Peyer's patch (tissue), 4 donors: ENCODE data around the gene EVA1A. TPM values are rescaled to one million over a fixed set of nuclear protein-coding genes. Genes with fewer than 3 reads are reported as not detected.

ENCODE experiments used
- DNase-seq, 3 donors: peaks; one replicate each; pipeline ENCODE4 v3.0.0-alpha.2; 2017 to 2019
- H3K27ac ChIP-seq, 4 donors: fragments of 200-600 bp; sonication (generic); one replicate each; pipeline ENCODE4 v1.5.1; 2016 to 2019
- H3K27me3 ChIP-seq, 2 donors: fragments of 200-600 bp; sonication (generic); one replicate each; pipeline ENCODE4 v1.5.1; 2019
- H3K36me3 ChIP-seq, 3 donors: fragments of 200-600 bp; sonication (generic); one replicate each; pipeline ENCODE4 v1.5.1; 2016 to 2019
- H3K4me1 ChIP-seq, 4 donors: fragments of 200-600 bp; sonication (generic); one replicate each; pipeline ENCODE4 v1.5.1; 2016 to 2019
- H3K4me3 ChIP-seq, 4 donors: fragments of 200-600 bp; sonication (generic); 1 replicate in 3 of 4; 2 replicates in 1 of 4; pipeline ENCODE4 v1.5.1; 2016 to 2019; ENCODE audit warnings: mild to moderate bottlenecking in 1 of 4
- H3K9me3 ChIP-seq, 4 donors: fragments of 200-600 bp; sonication (generic); one replicate each; pipeline ENCODE4 v1.5.1; 2016 to 2019; ENCODE audit warnings: mild to moderate bottlenecking in 1 of 4
- POLR2A ChIP-seq, 2 donors: fragments of 450-650 bp; IDR thresholded peaks; one replicate each; pipeline ENCODE4 v1.5.1; 2017; ENCODE audit warnings: antibody characterized with exemption in 2 of 2, mild to moderate bottlenecking in 2 of 2, moderate library complexity in 2 of 2
- total RNA-seq, 4 donors: library from RNA; depleted of rRNA; stranded (reverse); fragments of >200 nt; gene quantifications; one replicate each; pipeline ENCODE4 v1.1.0, GENCODE V29; 2016
- TF ChIP-seq, protein P1 (sequence below), 6 experiments: fragments of 450-650 bp in 4 of 6; fragments of 200-600 bp in 2 of 6; sonication (generic) in 1 of 6; IDR thresholded peaks; one replicate each; pipeline ENCODE4 v1.5.1; 2017 to 2019; ENCODE audit warnings: antibody characterized with exemption in 6 of 6, mild to moderate bottlenecking in 3 of 6, moderate library complexity in 1 of 6

The EVA1A gene
- total RNA-seq, 4 donors from 2014 or later: 0.70 to 18.2 (median 5.8) TPM

DNA sequence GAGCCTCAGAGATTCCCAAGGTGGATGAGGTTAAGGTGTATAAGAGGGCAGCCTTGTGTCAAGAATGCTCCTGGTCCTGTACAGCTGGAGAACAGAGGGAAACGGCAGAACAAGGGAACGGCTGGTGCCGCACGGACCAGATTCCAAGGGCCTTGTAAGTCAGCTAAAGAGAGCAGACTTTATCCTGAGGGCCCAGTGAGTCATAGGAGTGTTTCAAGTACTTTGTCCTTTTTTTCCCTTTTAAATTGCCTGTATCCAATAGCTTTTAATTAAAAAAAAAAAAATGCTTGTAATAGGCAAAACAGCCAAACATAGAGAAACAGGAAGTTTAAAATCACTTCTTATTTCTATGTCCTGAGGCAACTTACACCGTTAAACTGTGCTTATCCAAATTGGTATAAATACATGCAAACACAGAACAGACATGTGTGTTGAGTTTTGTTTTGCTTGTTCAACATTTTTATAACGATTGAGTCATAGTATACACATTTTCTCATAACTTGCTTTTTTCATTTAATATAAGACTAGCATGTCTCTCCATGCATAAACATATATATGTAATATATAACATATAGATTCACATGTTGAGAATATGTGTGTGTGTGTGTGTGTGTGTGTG lies 42.1 kb upstream of the EVA1A start:
- Histone ChIP-seq H3K9me3 (no peaks in the 10 kb centered on the region), H3K4me3 (no peak overlapping the region), H3K27ac (peak overlapping the region in 3 of 4 donors; percentile 5 to 71 (median 22)), H3K4me1 (peaks cover 0 to 22% (median 3%) of the 10 kb centered on the region in 4 donors), H3K27me3 (no peaks in the 10 kb centered on the region), H3K36me3 (no peaks in the 10 kb centered on the region)
- no peak for TF ChIP-seq POLR2A (IDR thresholded peaks at IDR 0.05)
- TF ChIP-seq, protein P1, sequence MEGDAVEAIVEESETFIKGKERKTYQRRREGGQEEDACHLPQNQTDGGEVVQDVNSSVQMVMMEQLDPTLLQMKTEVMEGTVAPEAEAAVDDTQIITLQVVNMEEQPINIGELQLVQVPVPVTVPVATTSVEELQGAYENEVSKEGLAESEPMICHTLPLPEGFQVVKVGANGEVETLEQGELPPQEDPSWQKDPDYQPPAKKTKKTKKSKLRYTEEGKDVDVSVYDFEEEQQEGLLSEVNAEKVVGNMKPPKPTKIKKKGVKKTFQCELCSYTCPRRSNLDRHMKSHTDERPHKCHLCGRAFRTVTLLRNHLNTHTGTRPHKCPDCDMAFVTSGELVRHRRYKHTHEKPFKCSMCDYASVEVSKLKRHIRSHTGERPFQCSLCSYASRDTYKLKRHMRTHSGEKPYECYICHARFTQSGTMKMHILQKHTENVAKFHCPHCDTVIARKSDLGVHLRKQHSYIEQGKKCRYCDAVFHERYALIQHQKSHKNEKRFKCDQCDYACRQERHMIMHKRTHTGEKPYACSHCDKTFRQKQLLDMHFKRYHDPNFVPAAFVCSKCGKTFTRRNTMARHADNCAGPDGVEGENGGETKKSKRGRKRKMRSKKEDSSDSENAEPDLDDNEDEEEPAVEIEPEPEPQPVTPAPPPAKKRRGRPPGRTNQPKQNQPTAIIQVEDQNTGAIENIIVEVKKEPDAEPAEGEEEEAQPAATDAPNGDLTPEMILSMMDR (IDR thresholded peaks at IDR 0.05): peak in 1 of 6 experiments; percentile 4
- peak in 2 of 3 donors; percentile 64 to 85 for DNase-seq

DNA sequence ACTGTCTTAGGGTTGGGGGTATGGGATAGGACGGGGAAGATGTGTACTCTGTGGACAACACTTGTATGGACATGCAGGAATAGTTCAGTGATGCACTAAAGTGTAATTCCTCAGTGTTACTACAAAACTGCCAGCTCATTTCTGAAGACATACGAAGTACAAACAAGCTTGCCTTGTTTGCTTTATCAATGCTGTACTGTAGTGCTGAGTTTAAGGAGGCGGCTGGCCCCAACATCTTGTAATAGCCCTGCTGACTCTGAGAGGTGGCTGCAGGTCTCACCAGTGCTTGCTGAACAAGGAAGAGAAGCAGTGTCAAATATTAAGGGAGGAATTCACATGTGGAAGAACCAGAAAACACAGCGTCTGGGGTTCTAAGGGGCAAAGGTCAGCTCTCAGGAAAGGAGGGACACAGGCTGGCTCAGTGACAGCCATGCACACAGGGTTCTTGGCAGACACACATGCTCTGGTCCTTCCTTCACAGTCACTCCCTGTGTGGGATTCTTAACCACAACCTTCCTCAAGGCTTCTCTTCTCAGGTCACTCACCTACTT lies 39.8 kb upstream of the EVA1A start:
- no peak overlapping the region for H3K4me3 ChIP-seq

DNA sequence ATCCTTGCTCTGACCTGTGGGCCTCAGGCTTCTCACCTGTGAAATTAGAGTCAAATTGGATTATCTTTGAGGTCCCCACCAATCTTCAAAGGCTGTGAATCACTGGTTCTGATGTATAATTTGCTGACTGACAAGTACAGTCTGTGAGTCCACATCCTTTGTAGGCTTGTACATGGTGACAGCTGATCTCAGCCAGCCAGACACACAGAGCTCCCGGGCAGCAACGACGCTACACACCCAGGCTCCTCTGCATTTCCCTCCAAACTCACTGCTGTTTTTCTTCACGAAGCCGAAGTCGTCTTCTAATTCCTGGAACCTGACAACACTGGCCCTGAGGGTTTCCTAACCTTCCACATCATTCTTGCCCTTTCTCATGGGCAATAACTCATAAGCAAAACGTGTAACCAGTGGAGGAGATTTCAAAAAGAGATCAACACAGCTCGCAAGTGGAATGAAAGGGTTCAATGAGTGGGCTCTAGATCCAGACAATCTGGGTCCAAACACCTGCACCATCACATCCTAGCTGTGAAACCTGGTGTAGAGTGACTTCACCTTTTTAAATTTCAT lies 37.9 kb upstream of the EVA1A start:
- Histone ChIP-seq H3K27ac (no peak overlapping the region), H3K9me3 (no peaks in the 10 kb centered on the region), H3K36me3 (no peaks in the 10 kb centered on the region), H3K4me1 (peaks cover 0 to 21% (median 1%) of the 10 kb centered on the region in 4 donors), H3K27me3 (no peaks in the 10 kb centered on the region), H3K4me3 (no peak overlapping the region)
- no peak for DNase-seq
- TF ChIP-seq, protein P1 (IDR thresholded peaks at IDR 0.05): no peak
- no peak for TF ChIP-seq POLR2A (IDR thresholded peaks at IDR 0.05)

More for the DNA sequence above, 39.8 kb upstream of the EVA1A start:
- H3K27ac ChIP-seq: peak overlapping the region in 1 of 4 donors; percentile 41
- TF ChIP-seq, protein P1 (IDR thresholded peaks at IDR 0.05): no peak
- no peak for TF ChIP-seq POLR2A (IDR thresholded peaks at IDR 0.05)
- DNase-seq: no peak
- no peaks in the 10 kb centered on the region for H3K27me3 ChIP-seq
- H3K4me1 ChIP-seq: peaks cover 0 to 22% (median 1%) of the 10 kb centered on the region in 4 donors
- no peaks in the 10 kb centered on the region for H3K9me3 ChIP-seq
- no peaks in the 10 kb centered on the region for H3K36me3 ChIP-seq

DNA sequence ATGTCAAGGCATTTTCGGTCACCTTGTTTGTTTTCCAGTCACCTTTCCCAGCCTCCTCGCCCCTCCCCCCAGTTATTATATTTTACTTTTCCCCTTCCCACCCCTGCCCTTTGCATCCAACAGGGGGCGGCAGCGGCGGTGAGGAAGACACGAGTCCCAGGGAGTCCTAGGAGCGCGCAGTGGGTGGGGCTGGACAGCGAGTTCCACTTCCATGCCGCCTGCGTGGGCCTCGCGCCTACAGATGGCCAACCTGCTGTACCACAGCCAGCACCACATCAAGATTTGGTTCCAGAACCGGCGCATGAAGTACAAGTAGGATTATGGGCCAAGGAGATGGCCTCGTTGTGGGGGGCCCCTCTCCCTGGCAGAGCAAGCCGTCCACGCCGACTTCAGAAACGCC lies 37.2 kb upstream of the EVA1A start:
- Histone ChIP-seq H3K27ac (no peak overlapping the region), H3K36me3 (no peaks in the 10 kb centered on the region), H3K9me3 (no peaks in the 10 kb centered on the region), H3K27me3 (no peaks in the 10 kb centered on the region), H3K4me1 (peaks cover 0 to 16% (median 1%) of the 10 kb centered on the region in 4 donors), H3K4me3 (no peak overlapping the region)
- TF ChIP-seq POLR2A (IDR thresholded peaks at IDR 0.05): no peak
- TF ChIP-seq, protein P1 (IDR thresholded peaks at IDR 0.05): no peak
- DNase-seq: no peak

DNA sequence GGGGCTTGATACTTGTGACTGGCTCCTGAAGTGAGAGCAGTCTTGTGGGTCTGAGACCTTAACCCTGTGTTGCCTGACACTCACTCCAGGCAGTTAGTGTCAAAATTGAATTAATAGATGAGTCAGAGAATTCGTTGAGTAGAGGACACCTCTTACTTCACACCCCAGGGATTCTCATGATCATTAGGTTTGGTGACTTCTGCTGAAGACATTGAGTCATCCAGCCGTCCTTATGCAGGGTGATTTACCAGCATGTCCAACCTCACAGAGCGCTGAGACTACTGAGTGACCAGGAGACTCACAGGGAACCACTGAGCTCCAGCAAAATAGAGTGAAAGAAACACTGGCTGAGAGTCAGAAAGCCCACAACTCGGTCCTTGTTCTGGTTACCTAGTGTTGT lies 36.0 kb upstream of the EVA1A start:
- no peak overlapping the region for H3K27ac ChIP-seq
- H3K4me3 ChIP-seq: no peak overlapping the region
- H3K4me1 ChIP-seq: peaks cover 0 to 8% (median 0%) of the 10 kb centered on the region in 4 donors
- H3K36me3 ChIP-seq: no peaks in the 10 kb centered on the region
- no peaks in the 10 kb centered on the region for H3K27me3 ChIP-seq
- H3K9me3 ChIP-seq: no peaks in the 10 kb centered on the region
- no peak for DNase-seq
- TF ChIP-seq POLR2A (IDR thresholded peaks at IDR 0.05): no peak
- TF ChIP-seq, protein P1 (IDR thresholded peaks at IDR 0.05): no peak
